PC-3 (cell line): ENCODE results near the gene EXOC4. TPM values are rescaled to one million over a fixed set of nuclear protein-coding genes. Genes with fewer than 3 reads are reported as not detected.

ENCODE experiments used
- ATAC-seq: fragments of 200-7000 bp; cut with Tn5 transposase; 2 replicates; pipeline ENCODE4 v1.9.1; 2020; ENCODE audit warnings: mild to moderate bottlenecking, moderate library complexity
- BruUV-seq: library from RNA; stranded (reverse); fragments of 400-500 nt; replicated peaks from 2 replicates; lab custom pipeline; 2021; lab: Mats Ljungman, UMichigan
- CTCF ChIA-PET: fragments of 300-600 bp; sonication (Branson Sonifier 250); formaldehyde crosslinking; loops from one replicate; lab custom pipeline; 2022; ENCODE audit warnings: antibody characterized with exemption; lab: Charles Lee
- POLR2A ChIA-PET: fragments of 300-600 bp; sonication (Branson Sonifier 250); formaldehyde crosslinking; loops from one replicate; lab custom pipeline; 2022; ENCODE audit warnings: antibody characterized with exemption; ENCODE audit not compliant: unreplicated experiment; lab: Charles Lee
- DNase-seq: peaks from one replicate; pipeline ENCODE4 v3.0.0-alpha.2; 2015
- H2AFZ ChIP-seq: fragments of 300-600 bp; sonication (generic); 2 replicates; pipeline ENCODE4 v1.6.0; 2016; ENCODE audit warnings: antibody characterized with exemption, low read length
- H3F3A ChIP-seq: fragments of 300-600 bp; sonication (generic); one replicate; pipeline ENCODE4 v1.6.0; 2017; ENCODE audit warnings: antibody characterized with exemption, low read length, control low read depth, mild to moderate bottlenecking; ENCODE audit not compliant: unreplicated experiment
- H3K27ac ChIP-seq: fragments of 300-600 bp; sonication (generic); 2 replicates; pipeline ENCODE4 v1.5.1; 2016; ENCODE audit warnings: mild to moderate bottlenecking, low read length
- H3K27me3 ChIP-seq: fragments of 300-600 bp; sonication (generic); 2 replicates; pipeline ENCODE4 v1.6.1; 2016; ENCODE audit warnings: low read length, mixed read lengths
- H3K36me3 ChIP-seq: fragments of 300-600 bp; sonication (generic); 2 replicates; pipeline ENCODE4 v1.6.1; 2016; ENCODE audit warnings: low read depth, mixed run types, low read length, mixed read lengths
- H3K4me1 ChIP-seq: fragments of 300-600 bp; sonication (generic); 2 replicates; pipeline ENCODE4 v1.5.1; 2016; ENCODE audit warnings: low read length; ENCODE audit not compliant: insufficient read depth
- H3K4me2 ChIP-seq: fragments of 300-600 bp; sonication (generic); 2 replicates; pipeline ENCODE4 v1.6.0; 2016; ENCODE audit warnings: low read length
- H3K4me3 ChIP-seq: fragments of 300-600 bp; sonication (generic); 2 replicates; pipeline ENCODE4 v1.5.1; 2016; ENCODE audit warnings: mild to moderate bottlenecking, low read length, mixed read lengths
- H3K79me2 ChIP-seq: fragments of 300-600 bp; sonication (generic); 2 replicates; pipeline ENCODE4 v1.6.1; 2017; ENCODE audit warnings: low read length, mixed read lengths
- H3K9ac ChIP-seq: fragments of 300-600 bp; sonication (generic); 2 replicates; pipeline ENCODE4 v1.6.0; 2016; ENCODE audit warnings: mild to moderate bottlenecking, low read length
- H3K9me2 ChIP-seq: fragments of 300-600 bp; sonication (generic); replicated peaks from 2 replicates; pipeline ENCODE4 v1.6.1; 2016; ENCODE audit warnings: mixed run types, low read length, mixed read lengths
- H3K9me3 ChIP-seq: fragments of 300-600 bp; sonication (generic); 2 replicates; pipeline ENCODE4 v1.6.1; 2016; ENCODE audit warnings: low read length, mixed read lengths
- H4K20me1 ChIP-seq: fragments of 300-600 bp; sonication (generic); 2 replicates; pipeline ENCODE4 v1.6.1; 2016; ENCODE audit warnings: low read length, mixed read lengths
- EZH2 ChIP-seq: fragments of 300-600 bp; sonication (generic); IDR thresholded peaks from one replicate; pipeline ENCODE4 v1.6.1; 2017; ENCODE audit warnings: antibody characterized with exemption, mild to moderate bottlenecking, low read length; ENCODE audit not compliant: unreplicated experiment
- EZH2phosphoT487 ChIP-seq: fragments of 300-600 bp; sonication (generic); IDR thresholded peaks from 2 replicates; pipeline ENCODE4 v1.6.1; 2018; ENCODE audit warnings: mild to moderate bottlenecking, antibody characterized with exemption, low read length, borderline replicate concordance
- intact Hi-C: fragments of 100-400 bp; cut with micrococcal nuclease; formaldehyde crosslinking; loops from 2 replicates; pipeline ENCODE4 v1.9.0; 2023
- total RNA-seq: library from RNA; depleted of rRNA; stranded (reverse); fragments of >200 nt; gene quantifications from 2 replicates; pipeline ENCODE4 v1.2.3, GENCODE V29; 2014
- TF ChIP-seq, protein P1 (sequence below): fragments of 300-600 bp; sonication (generic); conservative IDR thresholded peaks from 2 replicates; pipeline ENCODE4 v1.5.1; 2017; ENCODE audit warnings: antibody characterized with exemption, low read depth, mild to moderate bottlenecking, low read length

The EXOC4 gene
- total RNA-seq, 1 experiment from 2014 or later: 43.5 TPM

- no peaks in the 10 kb centered on the region for H3K36me3 ChIP-seq
- no peak overlapping the region for H3K4me2 ChIP-seq
- no peak overlapping the region for H3K4me3 ChIP-seq
- H3K9me2 ChIP-seq: no peaks in the 10 kb centered on the region
- DNase-seq: no peak
- ATAC-seq: no peak
- H2AFZ ChIP-seq: no peak overlapping the region
- no peaks in the 10 kb centered on the region for H3K79me2 ChIP-seq
- TF ChIP-seq, protein P1, sequence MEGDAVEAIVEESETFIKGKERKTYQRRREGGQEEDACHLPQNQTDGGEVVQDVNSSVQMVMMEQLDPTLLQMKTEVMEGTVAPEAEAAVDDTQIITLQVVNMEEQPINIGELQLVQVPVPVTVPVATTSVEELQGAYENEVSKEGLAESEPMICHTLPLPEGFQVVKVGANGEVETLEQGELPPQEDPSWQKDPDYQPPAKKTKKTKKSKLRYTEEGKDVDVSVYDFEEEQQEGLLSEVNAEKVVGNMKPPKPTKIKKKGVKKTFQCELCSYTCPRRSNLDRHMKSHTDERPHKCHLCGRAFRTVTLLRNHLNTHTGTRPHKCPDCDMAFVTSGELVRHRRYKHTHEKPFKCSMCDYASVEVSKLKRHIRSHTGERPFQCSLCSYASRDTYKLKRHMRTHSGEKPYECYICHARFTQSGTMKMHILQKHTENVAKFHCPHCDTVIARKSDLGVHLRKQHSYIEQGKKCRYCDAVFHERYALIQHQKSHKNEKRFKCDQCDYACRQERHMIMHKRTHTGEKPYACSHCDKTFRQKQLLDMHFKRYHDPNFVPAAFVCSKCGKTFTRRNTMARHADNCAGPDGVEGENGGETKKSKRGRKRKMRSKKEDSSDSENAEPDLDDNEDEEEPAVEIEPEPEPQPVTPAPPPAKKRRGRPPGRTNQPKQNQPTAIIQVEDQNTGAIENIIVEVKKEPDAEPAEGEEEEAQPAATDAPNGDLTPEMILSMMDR: no peak
- TF ChIP-seq EZH2 (no peak), EZH2phosphoT487 (no peak)
- H3K9me3 ChIP-seq: no peaks in the 10 kb centered on the region
- intact Hi-C loops: loop anchor here (10.0 kb wide), 1 partner anchor 126 kb away; no protein-coding TSS in a partner anchor
- POLR2A ChIA-PET: no interaction called here
- no peak overlapping the region for H3K9ac ChIP-seq
- BruUV-seq: no TSS peak
- H3K27ac ChIP-seq: no peak overlapping the region
- no peaks in the 10 kb centered on the region for H3F3A ChIP-seq
- H3K4me1 ChIP-seq: peaks cover 8% of the 10 kb centered on the region; the same call in 1 of the 2 replicates
- CTCF ChIA-PET: no interaction called here
- no peaks in the 10 kb centered on the region for H3K27me3 ChIP-seq
- no peaks in the 10 kb centered on the region for H4K20me1 ChIP-seq
Observed at GRCh38 chr7:133518718-133519117, 265.8 kb downstream of the EXOC4 start.

GRCh38 chr7:133520248-133520647, 267.4 kb downstream of the EXOC4 start:
- no TSS peak for BruUV-seq
- no peak overlapping the region for H2AFZ ChIP-seq

DNA sequence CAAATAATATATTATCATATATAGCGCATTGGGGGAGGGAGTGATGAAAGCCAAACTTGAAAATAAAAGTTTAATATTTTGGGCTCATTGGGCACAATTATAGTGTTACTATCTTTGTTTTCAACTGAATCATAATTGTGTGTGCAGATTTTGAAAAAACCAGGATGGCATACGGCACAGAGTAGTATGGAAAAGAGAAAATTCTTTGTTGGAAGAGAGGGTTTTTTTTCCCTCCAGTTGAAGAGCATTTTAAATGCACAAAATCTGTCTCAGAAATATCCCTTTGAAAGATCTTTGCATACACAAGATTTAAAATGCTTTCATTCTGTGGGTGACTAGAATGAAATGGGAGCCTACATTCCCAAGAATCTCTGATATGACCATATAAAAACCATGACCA, 269.6 kb downstream of the EXOC4 start:
- Histone ChIP-seq H4K20me1 (no peaks in the 10 kb centered on the region), H3K4me1 (no peaks in the 10 kb centered on the region), H3K4me2 (no peak overlapping the region), H3K9me2 (no peaks in the 10 kb centered on the region), H3K4me3 (no peak overlapping the region), H2AFZ (no peak overlapping the region), H3K9ac (no peak overlapping the region), H3F3A (no peaks in the 10 kb centered on the region), H3K79me2 (no peaks in the 10 kb centered on the region), H3K27ac (no peak overlapping the region), H3K36me3 (no peaks in the 10 kb centered on the region), H3K9me3 (no peaks in the 10 kb centered on the region), H3K27me3 (no peaks in the 10 kb centered on the region)
- no TSS peak for BruUV-seq
- CTCF ChIA-PET: no interaction called here
- DNase-seq: no peak
- POLR2A ChIA-PET: no interaction called here
- TF ChIP-seq, protein P1: no peak
- TF ChIP-seq EZH2phosphoT487: no peak
- intact Hi-C loops: no loop called here
- no peak for ATAC-seq

More at GRCh38 chr7:133520248-133520647, 267.4 kb downstream of the EXOC4 start:
- Histone ChIP-seq H3K4me1 (no peaks in the 10 kb centered on the region), H3K79me2 (no peaks in the 10 kb centered on the region), H3K27me3 (no peaks in the 10 kb centered on the region), H3K36me3 (no peaks in the 10 kb centered on the region), H3K4me2 (no peak overlapping the region), H3K9ac (no peak overlapping the region), H3K27ac (no peak overlapping the region), H3K9me3 (no peaks in the 10 kb centered on the region), H4K20me1 (no peaks in the 10 kb centered on the region), H3K9me2 (no peaks in the 10 kb centered on the region), H3F3A (no peaks in the 10 kb centered on the region), H3K4me3 (no peak overlapping the region)
- intact Hi-C loops: no loop called here
- POLR2A ChIA-PET: no interaction called here
- CTCF ChIA-PET: no interaction called here
- TF ChIP-seq, protein P1: no peak
- no peak for TF ChIP-seq EZH2
- TF ChIP-seq EZH2phosphoT487: no peak
- ATAC-seq (no peak), DNase-seq (no peak)
